Osteoblast (primary cell): ENCODE data around the gene KCNQ5. TPM values are rescaled to one million over a fixed set of nuclear protein-coding genes. Genes with fewer than 3 reads are reported as not detected.

ENCODE experiments used
- DNase-seq: peaks from one replicate; pipeline ENCODE4 v3.0.0; 2011; ENCODE audit warnings: low spot score, mixed read lengths; ENCODE audit not compliant: insufficient read length; ENCODE audit errors: missing footprints
- H2AFZ ChIP-seq: 2 replicates; pipeline ENCODE4 v1.6.0; 2011; ENCODE audit warnings: mild to moderate bottlenecking, low read length
- H3K27ac ChIP-seq: 2 replicates; pipeline ENCODE4 v1.5.1; 2011; ENCODE audit warnings: mild to moderate bottlenecking, low read depth, low read length, moderate library complexity
- H3K27me3 ChIP-seq: 2 replicates; pipeline ENCODE4 v1.6.0; 2012; ENCODE audit warnings: mild to moderate bottlenecking, control low read depth, inconsistent platforms, low read length, moderate library complexity; ENCODE audit not compliant: insufficient read depth
- H3K36me3 ChIP-seq: 2 replicates; pipeline ENCODE4 v1.5.1; 2011; ENCODE audit warnings: mild to moderate bottlenecking, low read length, control low read depth, moderate library complexity; ENCODE audit not compliant: insufficient read depth
- H3K4me1 ChIP-seq: 2 replicates; pipeline ENCODE4 v1.5.1; 2011; ENCODE audit warnings: mild to moderate bottlenecking, low read length, control low read depth, moderate library complexity; ENCODE audit not compliant: insufficient read depth
- H3K4me2 ChIP-seq: 2 replicates; pipeline ENCODE4 v1.6.0; 2011; ENCODE audit warnings: mild to moderate bottlenecking, low read length; ENCODE audit not compliant: insufficient read depth
- H3K4me3 ChIP-seq: fragments of 200-600 bp; sonication (generic); 3 replicates; pipeline ENCODE4 v1.5.1; 2012; ENCODE audit warnings: mild to moderate bottlenecking, low read length, inconsistent platforms; ENCODE audit not compliant: insufficient read depth
- H3K79me2 ChIP-seq: 2 replicates; pipeline ENCODE4 v1.6.0; 2012; ENCODE audit warnings: mild to moderate bottlenecking, low read length, control low read depth, inconsistent platforms; ENCODE audit not compliant: insufficient read depth
- H3K9me3 ChIP-seq: 2 replicates; pipeline ENCODE4 v1.5.1; 2011; ENCODE audit warnings: low read depth, low read length, control low read depth
- H4K20me1 ChIP-seq: 2 replicates; pipeline ENCODE4 v1.6.0; 2012; ENCODE audit warnings: mild to moderate bottlenecking, low read length, control low read depth; ENCODE audit not compliant: insufficient read depth
- CTCF ChIP-seq: IDR thresholded peaks from 2 replicates; pipeline ENCODE4 v1.5.1; 2011; ENCODE audit warnings: mild to moderate bottlenecking, low read depth, low read length, moderate library complexity; ENCODE audit errors: extremely low read depth
- total RNA-seq: library from RNA; depleted of rRNA; stranded (reverse); fragments of >200 nt; gene quantifications from 2 replicates; pipeline ENCODE4 v1.2.3, GENCODE V29; 2012

The KCNQ5 gene
- total RNA-seq, 1 donor = 4.0 TPM

GRCh38 chr6:73086726-73087125, 464.9 kb downstream of the KCNQ5 start:
- Histone ChIP-seq H2AFZ (no peak overlapping the region), H3K4me2 (no peak overlapping the region), H3K9me3 (no peaks in the 10 kb centered on the region), H3K36me3 (no peaks in the 10 kb centered on the region), H4K20me1 (no peaks in the 10 kb centered on the region), H3K27ac (no peak overlapping the region), H3K27me3 (no peaks in the 10 kb centered on the region), H3K4me3 (no peak overlapping the region), H3K4me1 (no peaks in the 10 kb centered on the region), H3K79me2 (no peaks in the 10 kb centered on the region)
- DNase-seq = no peak
- no peak for TF ChIP-seq CTCF

GRCh38 chr6:73088138-73088813, 466.4 kb downstream of the KCNQ5 start:
- no peak for TF ChIP-seq CTCF
- Histone ChIP-seq H3K4me3 (no peak overlapping the region), H4K20me1 (no peaks in the 10 kb centered on the region), H3K36me3 (no peaks in the 10 kb centered on the region), H3K9me3 (no peaks in the 10 kb centered on the region), H2AFZ (no peak overlapping the region), H3K4me2 (no peak overlapping the region), H3K79me2 (no peaks in the 10 kb centered on the region), H3K27ac (no peak overlapping the region), H3K4me1 (no peaks in the 10 kb centered on the region), H3K27me3 (no peaks in the 10 kb centered on the region)
- DNase-seq = no peak

- no peaks in the 10 kb centered on the region for H3K36me3 ChIP-seq
- H4K20me1 ChIP-seq = no peaks in the 10 kb centered on the region
These were observed 483.1 kb downstream of the KCNQ5 start for GRCh38 chr6:73104921-73105320.

GRCh38 chr6:73107016-73107415, 485.2 kb downstream of the KCNQ5 start:
- Histone ChIP-seq H3K79me2 (no peaks in the 10 kb centered on the region), H3K4me1 (no peaks in the 10 kb centered on the region), H3K4me3 (no peak overlapping the region), H3K36me3 (no peaks in the 10 kb centered on the region), H4K20me1 (no peaks in the 10 kb centered on the region), H3K27ac (no peak overlapping the region), H3K4me2 (no peak overlapping the region), H3K9me3 (no peaks in the 10 kb centered on the region), H3K27me3 (no peaks in the 10 kb centered on the region), H2AFZ (no peak overlapping the region)
- no peak for DNase-seq
- TF ChIP-seq CTCF = no peak

More at GRCh38 chr6:73104921-73105320, 483.1 kb downstream of the KCNQ5 start:
- H2AFZ ChIP-seq = peak overlapping the region; percentile 63
- H3K9me3 ChIP-seq = no peaks in the 10 kb centered on the region
- no peaks in the 10 kb centered on the region for H3K79me2 ChIP-seq
- H3K4me3 ChIP-seq = no peak overlapping the region
- H3K27me3 ChIP-seq = no peaks in the 10 kb centered on the region
- no peak overlapping the region for H3K27ac ChIP-seq
- H3K4me2 ChIP-seq = no peak overlapping the region
- TF ChIP-seq CTCF = no peak
- DNase-seq = no peak
- no peaks in the 10 kb centered on the region for H3K4me1 ChIP-seq
